ENCODE results near the gene TEAD1.

Gene TEAD1

GRCh38 chr11:12925520-12925919 lies 251.3 kb downstream of the TEAD1 start:
- Histone ChIP-seq H3K9me3 (no peaks in the 10 kb centered on the region), H3K4me1 (no peaks in the 10 kb centered on the region), H3K4me3 (ENCODE audit: low read depth, low read length) (no peak overlapping the region), H3K27me3 (no peaks in the 10 kb centered on the region), H3K36me3 (peaks cover 14% of the 10 kb centered on the region)
- no peak for TF ChIP-seq CTCF (IDR thresholded peaks at IDR 0.05; ENCODE audit: low read depth, low read length)
- no peak for DNase-seq

DNA sequence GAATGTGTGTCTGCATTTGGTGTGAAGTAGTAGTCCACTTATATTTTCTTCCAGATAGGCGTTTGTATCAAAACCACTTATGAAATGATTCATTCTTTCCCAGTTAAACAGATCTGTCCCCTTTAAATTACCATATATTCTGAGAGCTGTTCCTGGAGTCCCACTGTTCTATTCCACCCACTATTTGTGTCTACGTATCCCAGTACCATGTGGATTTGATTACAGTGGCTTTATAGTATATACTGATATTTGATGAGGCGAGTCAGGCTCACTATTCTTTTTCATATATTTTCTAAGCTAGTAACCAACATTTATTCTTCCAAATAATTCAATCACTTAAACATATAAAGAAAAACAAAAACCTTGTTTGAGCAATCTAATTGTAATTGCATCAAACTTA lies 253.0 kb downstream of the TEAD1 start:
- Histone ChIP-seq H3K4me3 (ENCODE audit: low read depth, low read length) (no peak overlapping the region), H3K4me1 (no peaks in the 10 kb centered on the region), H3K9me3 (no peaks in the 10 kb centered on the region), H3K36me3 (peaks cover 25% of the 10 kb centered on the region), H3K27me3 (no peaks in the 10 kb centered on the region)
- TF ChIP-seq CTCF (IDR thresholded peaks at IDR 0.05; ENCODE audit: low read depth, low read length): no peak
- DNase-seq: no peak

DNA sequence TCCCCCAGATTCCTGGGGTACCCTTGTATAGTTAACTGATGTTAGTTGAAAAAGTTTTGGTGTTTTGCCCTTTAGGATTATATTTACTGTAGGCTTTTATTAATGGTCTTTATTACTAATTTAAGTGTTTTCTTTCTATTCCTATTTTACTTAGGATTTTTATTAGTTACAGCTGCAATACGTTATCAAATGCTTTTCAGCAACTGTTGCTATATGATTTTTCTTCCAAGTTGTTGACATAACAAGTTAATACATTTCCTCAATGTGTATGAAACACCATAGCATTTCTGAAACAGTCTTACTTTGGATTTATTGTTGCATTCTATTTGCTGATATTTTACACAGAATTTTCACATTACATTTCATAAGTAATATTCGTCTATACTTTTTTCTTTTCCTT lies 253.7 kb downstream of the TEAD1 start:
- Histone ChIP-seq H3K4me1 (no peaks in the 10 kb centered on the region), H3K9me3 (no peaks in the 10 kb centered on the region), H3K27me3 (no peaks in the 10 kb centered on the region), H3K4me3 (ENCODE audit: low read depth, low read length) (no peak overlapping the region), H3K36me3 (peaks cover 31% of the 10 kb centered on the region)
- no peak for DNase-seq
- no peak for TF ChIP-seq CTCF (IDR thresholded peaks at IDR 0.05; ENCODE audit: low read depth, low read length)

DNA sequence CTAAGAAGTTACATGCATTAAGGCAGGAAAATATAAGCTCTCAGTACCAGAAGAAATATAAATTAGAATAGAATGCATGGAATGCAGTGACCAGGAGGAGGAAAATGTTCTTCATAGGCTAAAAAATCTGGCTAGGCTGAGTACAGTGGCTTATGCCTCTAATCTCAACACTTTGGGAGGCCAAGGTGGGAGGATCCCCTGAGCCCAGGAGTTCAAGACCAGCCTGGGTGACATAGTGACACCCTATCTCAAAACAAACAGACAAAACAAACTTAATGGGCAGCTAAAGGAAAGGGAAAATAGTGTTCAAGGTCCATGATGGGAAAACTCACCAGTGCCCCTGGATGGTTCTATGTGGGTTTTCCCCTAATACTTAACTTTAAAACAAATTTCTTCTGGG lies 256.6 kb downstream of the TEAD1 start:
- no peak for DNase-seq
- H3K27me3 ChIP-seq: no peaks in the 10 kb centered on the region
- no peaks in the 10 kb centered on the region for H3K9me3 ChIP-seq
- H3K36me3 ChIP-seq: peaks cover 30% of the 10 kb centered on the region
- no peak overlapping the region for H3K4me3 ChIP-seq (ENCODE audit: low read depth, low read length)
- H3K4me1 ChIP-seq: no peaks in the 10 kb centered on the region
- TF ChIP-seq CTCF (IDR thresholded peaks at IDR 0.05; ENCODE audit: low read depth, low read length): no peak

DNA sequence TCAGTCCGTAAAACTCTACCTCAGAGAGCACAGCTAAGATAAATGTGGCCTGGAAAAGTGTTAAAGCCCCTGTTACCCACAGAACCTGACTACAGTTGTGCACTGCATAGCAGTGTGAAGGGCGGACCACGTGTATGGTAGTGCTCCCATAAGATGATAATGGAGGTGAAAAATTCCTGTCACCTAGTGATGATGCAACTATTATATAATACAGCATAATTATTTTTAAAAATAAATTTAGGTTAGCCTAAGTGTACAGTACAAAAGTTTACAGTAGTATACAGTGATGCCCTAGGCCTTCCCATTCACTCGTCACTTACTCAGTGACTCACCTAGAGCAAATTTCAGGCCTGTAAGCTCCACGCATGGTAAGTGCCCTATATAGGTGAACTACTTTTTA lies 258.3 kb downstream of the TEAD1 start:
- Histone ChIP-seq H3K4me3 (ENCODE audit: low read depth, low read length) (no peak overlapping the region), H3K36me3 (peaks cover 37% of the 10 kb centered on the region), H3K27me3 (no peaks in the 10 kb centered on the region), H3K9me3 (no peaks in the 10 kb centered on the region), H3K4me1 (no peaks in the 10 kb centered on the region)
- no peak for DNase-seq
- no peak for TF ChIP-seq CTCF (IDR thresholded peaks at IDR 0.05; ENCODE audit: low read depth, low read length)

DNA sequence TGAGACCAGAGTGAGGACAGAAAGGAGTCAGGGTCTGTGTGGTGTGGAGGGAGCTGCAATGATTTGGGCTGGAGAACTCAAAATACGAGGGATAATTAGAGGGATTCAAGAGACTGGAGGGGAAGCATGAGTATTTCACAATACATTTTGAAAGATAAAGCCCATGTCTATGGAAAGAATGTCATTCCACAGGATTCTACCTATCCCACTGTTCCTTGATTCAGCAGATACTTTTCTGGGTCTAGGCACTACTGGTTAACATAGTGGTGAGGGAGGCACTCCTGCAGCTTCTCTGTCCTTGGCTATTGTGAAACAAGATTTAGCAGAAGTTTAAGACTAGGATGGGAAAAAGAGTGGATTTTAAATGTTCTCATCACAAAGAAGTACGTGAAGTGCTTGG lies 262.0 kb downstream of the TEAD1 start:
- Histone ChIP-seq H3K4me3 (ENCODE audit: low read depth, low read length) (no peak overlapping the region), H3K4me1 (no peaks in the 10 kb centered on the region), H3K9me3 (no peaks in the 10 kb centered on the region), H3K36me3 (peaks cover 45% of the 10 kb centered on the region), H3K27me3 (no peaks in the 10 kb centered on the region)
- no peak for TF ChIP-seq CTCF (IDR thresholded peaks at IDR 0.05; ENCODE audit: low read depth, low read length)
- DNase-seq: no peak

Measured in BE2C (cell line).